Measurements from ENCODE around the gene ALDH1A3.

Gene ALDH1A3

DNA sequence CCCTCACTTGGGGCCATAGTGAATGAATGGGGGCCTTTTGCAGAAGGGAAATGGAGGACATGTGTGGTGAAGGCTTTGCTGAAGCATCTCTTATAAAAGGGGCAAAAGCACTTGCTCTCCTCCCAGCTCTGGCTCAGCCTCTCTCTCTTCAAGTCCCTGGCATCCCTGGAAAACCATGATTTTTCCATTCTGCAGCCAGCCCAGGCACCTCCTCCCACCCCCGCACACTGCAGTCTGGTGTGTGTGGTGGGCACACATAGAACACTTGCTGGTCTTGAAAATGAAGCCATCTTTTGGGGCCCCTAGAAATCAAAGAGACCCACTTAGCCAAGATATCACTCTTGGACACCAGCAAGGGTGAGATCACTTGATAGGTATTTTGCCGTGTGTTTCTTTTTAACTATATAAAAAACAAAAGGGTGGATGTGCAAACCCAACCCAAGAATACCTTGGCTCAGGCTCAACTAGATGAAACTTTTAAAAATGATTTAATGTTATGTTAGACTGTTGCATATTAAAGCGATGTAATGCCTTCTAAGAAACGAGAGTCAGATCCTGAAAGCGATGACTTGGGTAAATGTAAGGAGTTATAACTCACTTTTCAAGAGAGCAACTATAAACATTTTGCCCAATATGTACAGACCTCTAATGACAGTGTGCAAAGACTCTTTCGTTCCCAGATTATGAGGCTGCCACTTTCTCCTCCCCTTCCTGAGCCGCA is 16.4 kb upstream of the ALDH1A3 start:
- no peak for DNase-seq (ENCODE audit: low read depth in 1 of 2, low spot score in 1 of 2)
- Histone ChIP-seq H3K27me3 (ENCODE audit: insufficient read depth, poor library complexity, severe bottlenecking) (no peaks in the 10 kb centered on the region), H3K27ac (replicated peaks) (no peak overlapping the region), H3K4me3 (replicated peaks; ENCODE audit: insufficient read depth, low read length) (no peak overlapping the region)
- no peak for TF ChIP-seq CTCF (IDR thresholded peaks at IDR 0.05; ENCODE audit: insufficient read depth, low read length)
- TF ChIP-seq, protein P1, sequence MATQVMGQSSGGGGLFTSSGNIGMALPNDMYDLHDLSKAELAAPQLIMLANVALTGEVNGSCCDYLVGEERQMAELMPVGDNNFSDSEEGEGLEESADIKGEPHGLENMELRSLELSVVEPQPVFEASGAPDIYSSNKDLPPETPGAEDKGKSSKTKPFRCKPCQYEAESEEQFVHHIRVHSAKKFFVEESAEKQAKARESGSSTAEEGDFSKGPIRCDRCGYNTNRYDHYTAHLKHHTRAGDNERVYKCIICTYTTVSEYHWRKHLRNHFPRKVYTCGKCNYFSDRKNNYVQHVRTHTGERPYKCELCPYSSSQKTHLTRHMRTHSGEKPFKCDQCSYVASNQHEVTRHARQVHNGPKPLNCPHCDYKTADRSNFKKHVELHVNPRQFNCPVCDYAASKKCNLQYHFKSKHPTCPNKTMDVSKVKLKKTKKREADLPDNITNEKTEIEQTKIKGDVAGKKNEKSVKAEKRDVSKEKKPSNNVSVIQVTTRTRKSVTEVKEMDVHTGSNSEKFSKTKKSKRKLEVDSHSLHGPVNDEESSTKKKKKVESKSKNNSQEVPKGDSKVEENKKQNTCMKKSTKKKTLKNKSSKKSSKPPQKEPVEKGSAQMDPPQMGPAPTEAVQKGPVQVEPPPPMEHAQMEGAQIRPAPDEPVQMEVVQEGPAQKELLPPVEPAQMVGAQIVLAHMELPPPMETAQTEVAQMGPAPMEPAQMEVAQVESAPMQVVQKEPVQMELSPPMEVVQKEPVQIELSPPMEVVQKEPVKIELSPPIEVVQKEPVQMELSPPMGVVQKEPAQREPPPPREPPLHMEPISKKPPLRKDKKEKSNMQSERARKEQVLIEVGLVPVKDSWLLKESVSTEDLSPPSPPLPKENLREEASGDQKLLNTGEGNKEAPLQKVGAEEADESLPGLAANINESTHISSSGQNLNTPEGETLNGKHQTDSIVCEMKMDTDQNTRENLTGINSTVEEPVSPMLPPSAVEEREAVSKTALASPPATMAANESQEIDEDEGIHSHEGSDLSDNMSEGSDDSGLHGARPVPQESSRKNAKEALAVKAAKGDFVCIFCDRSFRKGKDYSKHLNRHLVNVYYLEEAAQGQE (IDR thresholded peaks at IDR 0.05; ENCODE audit: insufficient replicate concordance, low read depth) = no peak
- no peak for TF ChIP-seq GABPA (IDR thresholded peaks at IDR 0.05; ENCODE audit: low read depth)
- no peak for TF ChIP-seq POLR2AphosphoS5 (IDR thresholded peaks at IDR 0.05; ENCODE audit: low read depth)
- TF ChIP-seq SPI1 (IDR thresholded peaks at IDR 0.05; ENCODE audit: borderline replicate concordance, low read depth) = no peak

DNA sequence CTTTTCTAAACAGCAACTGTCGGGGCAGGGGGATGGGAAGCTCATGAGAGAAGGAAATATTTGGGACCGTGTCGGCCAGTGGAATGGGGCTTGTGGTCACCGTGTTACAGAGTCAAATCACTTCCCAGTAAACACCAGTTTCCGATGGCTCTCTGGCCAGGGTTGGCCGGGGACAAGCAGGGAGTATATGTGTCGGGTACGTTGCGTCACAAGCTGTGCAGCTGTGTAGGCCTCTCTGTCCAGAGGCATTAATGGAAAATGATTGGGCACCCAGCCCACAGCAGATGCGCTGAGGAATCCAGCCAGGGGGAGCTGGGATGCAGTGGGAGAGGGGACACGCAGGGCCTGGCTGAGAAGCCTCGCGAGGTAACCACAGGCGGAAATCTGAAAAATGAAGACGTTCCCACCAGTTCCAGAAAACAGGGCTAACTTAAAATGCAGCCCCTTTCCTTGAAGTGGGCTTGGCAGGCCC is 15.8 kb upstream of the ALDH1A3 start:
- H3K27ac ChIP-seq (replicated peaks) = no peak overlapping the region
- H3K4me3 ChIP-seq (replicated peaks; ENCODE audit: insufficient read depth, low read length) = no peak overlapping the region
- TF ChIP-seq GABPA (IDR thresholded peaks at IDR 0.05; ENCODE audit: low read depth) (no peak), SPI1 (IDR thresholded peaks at IDR 0.05; ENCODE audit: borderline replicate concordance, low read depth) (no peak), POLR2AphosphoS5 (IDR thresholded peaks at IDR 0.05; ENCODE audit: low read depth) (no peak), CTCF (IDR thresholded peaks at IDR 0.05; ENCODE audit: insufficient read depth, low read length) (no peak)
- TF ChIP-seq, protein P1 (IDR thresholded peaks at IDR 0.05; ENCODE audit: insufficient replicate concordance, low read depth) = no peak
- H3K27me3 ChIP-seq (ENCODE audit: insufficient read depth, poor library complexity, severe bottlenecking) = no peaks in the 10 kb centered on the region
- DNase-seq (ENCODE audit: low read depth in 1 of 2, low spot score in 1 of 2) = no peak

DNA sequence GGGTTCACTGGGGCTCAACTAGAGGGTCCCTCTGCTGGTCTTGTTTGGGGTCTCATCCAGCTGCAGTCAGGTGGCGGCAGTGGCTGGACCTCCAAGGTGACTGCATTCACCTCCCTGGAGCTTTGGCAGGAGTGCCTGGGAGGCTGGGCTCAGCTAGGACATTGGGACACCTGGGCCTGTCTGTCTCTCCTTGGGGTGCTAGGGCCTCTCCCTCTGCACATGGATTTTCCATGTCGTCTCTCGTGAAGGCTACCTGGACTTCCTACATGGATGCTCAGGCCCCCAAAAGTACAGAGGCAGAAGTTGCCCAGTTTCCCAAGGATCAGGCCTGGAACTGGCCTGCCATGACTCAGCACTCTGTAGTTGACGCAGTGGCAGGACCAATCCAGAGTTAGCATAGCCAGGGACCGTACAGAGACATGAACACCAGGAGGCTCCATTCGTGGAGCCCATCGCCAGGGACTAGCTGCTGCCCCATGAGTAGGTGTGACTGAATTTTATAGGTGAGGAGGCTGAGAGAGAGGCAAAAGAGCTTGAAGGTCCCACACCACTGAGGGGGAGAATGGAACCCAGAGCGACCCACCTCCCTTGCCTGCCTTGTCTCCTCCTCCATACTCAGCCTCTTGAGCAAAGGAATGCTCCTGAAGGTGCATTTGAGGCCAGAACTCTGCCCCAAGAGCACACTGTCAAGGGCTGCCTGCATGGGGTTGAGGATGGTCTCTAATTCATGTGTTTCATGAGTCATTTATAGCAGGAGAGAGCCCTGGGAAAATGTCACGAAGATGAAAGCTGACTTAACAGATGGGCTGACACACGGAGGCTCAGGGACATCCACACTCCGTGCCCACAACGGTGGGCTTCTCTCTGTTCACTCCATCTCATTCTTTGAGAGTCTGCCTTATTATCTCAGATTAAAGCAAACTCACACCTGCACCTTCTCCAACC is 13.0 kb upstream of the ALDH1A3 start:
- no peak for DNase-seq (ENCODE audit: low read depth in 1 of 2, low spot score in 1 of 2)
- Histone ChIP-seq H3K27ac (replicated peaks) (no peak overlapping the region), H3K4me3 (replicated peaks; ENCODE audit: insufficient read depth, low read length) (no peak overlapping the region), H3K27me3 (ENCODE audit: insufficient read depth, poor library complexity, severe bottlenecking) (no peaks in the 10 kb centered on the region)
- no peak for TF ChIP-seq POLR2AphosphoS5 (IDR thresholded peaks at IDR 0.05; ENCODE audit: low read depth)
- TF ChIP-seq, protein P1 (IDR thresholded peaks at IDR 0.05; ENCODE audit: insufficient replicate concordance, low read depth) = no peak
- TF ChIP-seq GABPA (IDR thresholded peaks at IDR 0.05; ENCODE audit: low read depth) = no peak
- TF ChIP-seq SPI1 (IDR thresholded peaks at IDR 0.05; ENCODE audit: borderline replicate concordance, low read depth) = no peak
- TF ChIP-seq CTCF (IDR thresholded peaks at IDR 0.05; ENCODE audit: insufficient read depth, low read length) = no peak

Data from HL-60 (cell line).